ENCODE data around the gene PLPP1.
"Not testable (repeated sequence)": the region's sequence is repeated elsewhere in the genome, so short reads cannot be mapped to it uniquely, and the experiment has no call there.

The PLPP1 gene

DNA sequence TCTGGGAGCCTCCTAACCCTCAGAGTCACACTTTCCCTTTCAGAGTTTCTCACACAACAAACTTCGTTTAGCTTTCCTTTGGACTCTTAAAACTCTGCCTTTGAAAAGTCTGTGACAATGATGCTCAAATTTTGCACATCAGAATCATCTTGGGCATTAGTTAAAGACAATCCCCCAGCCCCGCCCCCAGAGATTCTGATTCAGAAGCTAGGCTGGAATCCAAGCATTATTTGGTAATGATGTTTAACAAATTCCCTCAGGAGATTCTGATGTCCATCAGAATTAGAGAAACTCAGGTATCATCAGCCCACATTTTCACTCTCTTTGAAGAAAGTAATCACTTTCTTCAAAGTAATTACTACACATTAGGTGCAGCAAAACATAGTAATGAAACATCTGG is 9.6 kb upstream of the PLPP1 start:
- no peak for DNase-seq (ENCODE audit: low read depth)

DNA sequence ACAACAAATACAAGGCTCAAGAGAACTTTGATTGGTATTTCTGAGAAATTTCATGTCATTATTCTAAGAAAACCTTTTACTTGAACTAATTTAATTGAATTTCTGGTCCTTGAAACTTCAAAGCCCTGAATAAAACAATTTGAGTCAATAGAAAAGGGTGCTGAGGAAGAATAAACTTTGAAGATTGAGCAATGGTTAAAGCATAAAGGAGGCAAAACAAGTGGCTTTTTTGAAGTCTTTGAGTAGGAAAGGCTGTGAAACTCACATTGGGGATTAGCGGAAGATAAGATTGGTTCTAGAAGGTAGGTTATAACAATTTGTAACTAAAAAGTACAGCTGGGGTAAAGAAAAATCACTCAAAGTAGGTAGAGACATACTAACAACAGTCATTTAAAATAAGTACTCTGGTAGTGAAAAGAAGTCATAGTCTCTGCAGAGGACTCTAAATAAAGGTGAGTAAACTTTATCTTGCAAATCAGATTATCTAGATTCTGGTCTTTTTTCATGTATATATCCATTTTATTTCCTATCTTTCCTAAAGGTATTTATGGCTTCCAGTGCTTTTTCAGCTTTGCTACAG is 6.4 kb upstream of the PLPP1 start:
- DNase-seq (ENCODE audit: low read depth): no peak

DNA sequence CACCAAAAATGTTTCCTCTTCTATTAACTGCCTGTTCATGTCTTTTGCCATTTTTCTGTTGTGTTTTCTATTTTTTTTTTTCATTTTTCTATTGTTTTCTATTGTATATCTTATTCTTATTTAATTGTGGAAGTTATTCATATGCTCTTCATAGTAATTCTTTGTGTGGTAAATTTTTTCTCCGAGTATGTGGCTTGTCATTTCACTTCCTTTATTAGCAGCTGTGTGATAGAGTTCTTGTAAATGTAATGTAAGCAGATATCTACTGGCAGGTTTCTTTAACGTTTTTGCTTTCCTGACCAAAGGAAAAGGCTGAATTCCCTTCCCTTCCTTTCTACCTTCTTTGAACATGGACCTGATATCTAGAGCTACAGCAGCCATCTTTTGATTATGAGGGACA is 5.8 kb upstream of the PLPP1 start:
- DNase-seq (ENCODE audit: low read depth): no peak

DNA sequence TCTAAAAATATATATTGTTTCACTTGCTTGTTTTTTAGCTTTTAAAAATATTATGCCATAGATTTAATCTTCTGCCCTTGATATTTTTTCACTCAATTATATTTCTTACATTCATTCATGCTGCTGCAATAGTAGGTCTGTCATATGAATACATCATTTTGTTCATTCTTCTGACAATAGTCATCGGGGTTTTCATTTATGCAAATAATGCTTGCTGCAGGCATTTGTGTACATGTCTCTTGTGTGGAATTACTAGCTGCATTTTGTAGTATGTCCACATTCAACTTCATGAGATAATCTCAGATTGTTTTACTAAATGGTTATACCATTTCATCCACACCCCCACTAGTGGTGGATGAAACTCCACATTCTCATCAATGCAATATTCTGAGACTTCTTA is 5.3 kb upstream of the PLPP1 start:
- DNase-seq (ENCODE audit: low read depth): no peak

DNA sequence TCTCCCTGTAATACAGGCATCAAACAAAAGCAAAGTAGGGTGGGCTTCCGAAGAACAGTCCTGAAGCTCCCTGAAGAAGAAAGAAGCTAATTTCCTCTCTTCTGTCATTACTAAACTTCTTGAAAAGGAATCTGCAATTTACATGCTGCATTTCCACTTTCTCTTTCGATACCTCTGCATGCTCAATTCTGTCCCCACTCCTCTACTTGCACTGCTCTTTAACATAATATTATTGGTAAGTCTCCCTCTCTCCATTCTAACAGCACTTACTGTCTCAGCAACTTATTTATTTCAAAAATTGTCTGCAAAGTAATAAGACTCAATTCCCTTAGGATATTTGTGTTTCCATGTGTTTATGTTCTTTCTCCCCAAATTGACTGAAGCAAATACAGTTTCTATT is 3.9 kb upstream of the PLPP1 start:
- DNase-seq (ENCODE audit: low read depth): no peak

DNA sequence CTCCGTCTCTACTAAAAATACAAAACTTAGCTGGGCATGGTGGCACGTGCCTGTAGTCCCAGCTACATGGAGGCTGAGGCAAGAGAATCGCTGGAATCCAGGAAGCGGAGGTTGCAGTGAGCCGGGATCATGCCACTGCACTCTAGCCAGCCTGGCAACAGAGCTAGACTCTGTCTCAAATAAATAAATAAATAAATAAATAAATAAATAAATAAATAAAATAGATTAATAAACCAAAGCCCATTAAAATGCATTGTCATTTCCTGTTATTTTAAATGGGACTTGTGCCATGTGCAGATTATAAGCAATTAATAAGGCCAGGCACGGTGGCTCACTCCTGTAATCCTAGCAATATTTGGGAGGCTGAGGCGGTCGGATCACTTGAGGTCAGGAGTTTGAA is 2.6 kb upstream of the PLPP1 start:
- DNase-seq (ENCODE audit: low read depth): not testable (repeated sequence)

DNA sequence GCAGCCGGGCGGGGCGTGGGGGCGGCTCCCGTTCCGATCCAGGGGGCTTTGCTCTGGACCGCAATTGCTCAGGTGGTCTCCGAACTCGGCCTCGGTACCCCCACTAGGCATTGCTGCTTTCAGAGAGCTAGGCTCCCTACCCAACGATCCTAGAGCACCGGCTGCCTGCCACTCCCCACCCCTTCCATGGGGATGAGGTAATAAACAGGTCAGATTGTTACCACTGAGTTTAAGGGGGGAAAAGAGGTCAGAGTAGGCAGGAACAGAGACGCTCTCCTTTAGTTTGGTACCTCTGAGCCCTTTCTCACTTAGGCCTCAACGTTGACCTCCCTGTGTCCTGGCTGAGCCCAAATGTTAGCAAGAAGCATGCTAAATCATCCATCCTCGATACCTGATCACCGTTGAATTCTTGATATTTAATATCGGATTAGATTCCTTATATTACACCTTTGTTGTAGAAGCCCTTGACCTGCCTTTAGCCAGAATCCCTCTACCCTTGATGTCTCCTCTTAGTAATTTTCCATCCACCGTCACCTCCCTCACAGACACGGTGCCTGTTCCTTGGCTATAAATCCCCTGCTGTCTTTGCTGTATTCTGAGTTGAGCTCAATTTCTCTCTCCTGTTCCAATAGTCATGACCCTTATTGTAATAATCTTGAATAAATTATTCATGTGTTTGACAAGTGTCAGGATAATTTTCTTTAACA is 588 bp upstream of the PLPP1 start:
- no peak for DNase-seq (ENCODE audit: low read depth)

DNA sequence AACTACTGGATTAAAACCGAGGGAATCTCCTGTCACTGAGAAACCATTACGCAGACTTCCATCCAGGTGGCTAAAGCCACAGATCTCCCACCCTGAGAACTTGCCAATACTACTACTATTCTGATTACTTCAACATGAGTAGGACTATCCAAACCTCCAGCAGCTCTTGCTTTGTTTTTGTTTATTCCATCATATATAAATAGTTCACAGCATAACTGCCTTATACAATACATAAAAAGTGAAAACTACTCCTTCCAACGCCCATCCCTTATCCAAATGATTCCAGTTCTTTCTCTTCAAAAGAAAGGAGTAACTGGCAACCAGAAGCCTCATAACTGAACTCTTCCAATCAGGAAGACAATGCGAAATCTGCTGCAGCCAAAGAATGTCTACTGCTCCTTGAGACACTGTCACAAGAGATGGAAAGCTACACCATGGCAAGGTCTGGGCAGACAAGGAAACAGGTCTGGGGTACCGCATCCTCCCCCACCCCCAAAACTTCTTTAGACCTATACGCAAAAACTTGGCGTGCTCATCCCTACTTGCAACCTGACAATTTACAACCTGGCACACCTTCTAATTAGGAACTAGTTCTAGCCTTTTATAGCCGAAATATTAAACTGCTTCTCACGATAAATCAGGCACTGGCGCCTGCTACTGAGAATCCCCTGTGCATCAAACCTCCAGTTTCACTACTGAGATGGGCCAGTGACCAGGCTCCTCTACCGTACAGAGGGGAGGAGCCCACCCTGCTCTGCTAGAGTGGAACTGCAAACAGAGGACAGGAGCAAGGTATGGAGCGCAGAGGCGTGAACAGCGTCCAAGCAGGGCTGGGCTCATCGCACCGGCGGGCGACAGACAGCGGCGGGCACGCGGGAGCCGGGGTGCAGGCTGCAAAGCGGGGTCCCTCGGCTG is 986 bp downstream of the PLPP1 start:
- no peak for DNase-seq (ENCODE audit: low read depth)

DNA sequence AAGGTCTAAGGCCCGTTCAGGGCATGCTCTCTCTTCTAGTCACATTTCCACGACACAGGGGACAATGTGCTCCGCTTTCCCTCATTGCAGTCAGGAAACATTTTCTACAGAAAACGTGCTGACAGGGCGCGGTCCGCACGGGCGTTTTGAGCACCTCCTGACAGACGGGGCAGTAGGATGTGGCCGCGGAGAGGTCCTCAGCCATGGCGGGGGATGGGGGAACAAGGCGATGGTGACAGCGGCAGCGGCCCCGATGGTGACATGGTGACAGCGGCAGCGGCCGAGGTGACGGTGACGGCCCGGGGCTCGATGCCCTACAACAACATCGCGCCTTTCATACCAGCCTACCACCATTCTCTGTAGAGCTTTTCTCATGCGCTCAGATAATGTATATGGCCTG is 4.1 kb downstream of the PLPP1 start:
- no peak for DNase-seq (ENCODE audit: low read depth)

DNA sequence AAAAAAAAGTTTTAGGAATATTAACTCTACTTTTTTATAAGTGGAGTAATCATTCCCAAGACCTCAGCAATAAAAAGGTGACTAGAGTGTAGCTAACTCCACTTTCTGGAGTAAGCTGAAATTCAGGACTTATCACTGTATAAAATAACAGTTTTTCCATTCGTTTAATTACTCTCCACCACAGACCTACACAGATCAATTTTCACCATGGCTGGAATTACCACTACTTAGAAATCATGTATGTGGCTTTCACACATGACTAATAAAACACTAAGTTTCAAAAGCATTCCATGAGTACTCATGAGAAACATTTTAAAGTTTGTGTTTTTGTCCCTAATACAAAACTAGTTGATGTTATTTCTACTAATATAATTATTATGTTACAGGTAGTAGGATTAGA is 9.9 kb downstream of the PLPP1 start:
- DNase-seq (ENCODE audit: low read depth): no peak

DNA sequence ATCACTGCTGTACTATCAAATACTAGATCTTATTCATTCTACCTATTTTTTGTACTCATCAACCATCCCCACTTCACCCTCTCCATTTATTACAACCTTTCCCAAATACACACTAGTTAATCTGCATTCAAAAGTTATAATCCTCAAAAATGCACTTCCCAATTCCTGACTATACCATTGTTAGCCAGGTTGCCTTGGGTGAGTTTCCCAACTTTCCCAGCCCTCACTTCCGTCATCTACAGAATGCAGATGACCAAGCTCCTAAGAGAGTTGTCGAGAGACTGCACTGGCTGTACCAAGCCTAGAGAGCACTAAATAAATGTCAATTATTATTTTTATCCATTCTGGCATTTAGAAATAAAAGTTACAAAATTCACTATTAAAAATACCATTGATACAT is 11.5 kb downstream of the PLPP1 start:
- no peak for DNase-seq (ENCODE audit: low read depth)

DNA sequence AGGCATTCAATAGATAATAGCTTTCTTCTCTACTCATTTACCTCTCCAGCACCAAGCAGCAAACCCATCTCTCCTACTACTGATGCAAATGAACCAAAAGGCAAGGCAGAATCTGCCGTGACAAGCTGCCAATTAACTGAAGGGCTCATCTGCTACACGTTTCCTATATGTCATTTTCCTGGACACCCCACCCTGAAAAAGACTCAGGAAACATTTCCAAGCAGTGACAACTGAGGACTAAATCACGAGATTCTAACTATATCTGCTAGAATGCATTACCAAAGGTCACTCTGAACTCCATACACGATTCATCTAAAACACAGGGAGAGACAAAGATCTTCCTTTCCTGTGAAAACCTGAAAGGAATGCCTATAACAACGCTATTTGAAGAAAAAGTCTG is 12.9 kb downstream of the PLPP1 start:
- DNase-seq (ENCODE audit: low read depth): no peak

DNA sequence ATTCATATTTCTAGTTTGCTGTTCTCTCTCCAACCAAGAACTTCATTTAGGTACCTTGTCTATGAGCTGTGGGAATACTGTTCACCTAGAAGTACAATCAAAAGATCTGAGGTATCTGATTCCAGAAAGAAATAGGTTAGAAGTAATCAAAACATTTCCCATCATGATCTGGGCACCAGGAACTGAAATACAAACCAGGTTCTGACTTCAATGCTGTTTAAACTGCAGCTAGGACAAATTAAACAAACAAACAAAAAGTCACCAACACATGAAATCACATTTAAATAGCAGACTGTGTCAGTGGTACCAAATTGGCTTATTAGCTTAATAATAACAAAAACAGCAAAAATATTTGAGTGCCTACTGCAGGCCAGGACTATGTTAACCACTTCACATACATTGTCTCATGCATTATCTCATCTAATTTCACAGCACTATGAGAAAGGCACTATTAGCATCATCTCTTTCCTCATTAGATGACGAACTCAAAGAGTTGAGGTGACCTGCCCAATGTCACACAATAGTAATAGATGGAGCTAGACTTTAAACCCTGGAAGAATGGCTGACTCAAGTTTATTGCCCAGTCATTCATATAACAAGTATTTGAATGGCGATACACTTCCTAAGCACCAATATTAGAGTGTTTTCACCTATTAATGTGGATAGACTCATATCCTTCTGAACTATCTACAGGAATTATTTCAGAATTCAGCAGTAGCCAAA is 14.5 kb downstream of the PLPP1 start:
- no peak for DNase-seq (ENCODE audit: low read depth)

DNA sequence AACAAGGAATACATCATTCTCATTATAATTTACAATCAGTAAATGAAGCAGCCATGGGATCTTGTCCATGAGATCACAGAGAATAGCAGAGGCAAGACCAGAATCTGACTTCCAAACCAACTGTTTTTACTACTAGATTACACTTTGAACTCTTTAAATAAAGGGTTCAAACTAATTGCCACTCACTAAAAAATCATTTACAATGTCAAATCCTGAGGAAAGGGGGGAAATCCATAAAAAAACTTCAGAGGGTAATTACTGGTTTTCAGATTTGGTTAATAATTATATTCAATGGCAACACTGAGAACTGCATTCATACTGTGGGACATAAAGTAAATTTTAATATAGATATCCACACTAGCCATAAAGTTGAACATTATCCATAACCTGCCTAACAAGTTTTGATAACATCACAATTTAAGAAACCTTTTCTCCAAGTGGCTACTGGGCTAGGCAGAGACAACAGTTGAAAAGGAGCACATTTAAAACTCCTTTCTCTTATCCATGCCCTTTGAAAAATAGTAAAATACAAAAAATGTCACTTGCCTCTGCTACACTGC is 15.9 kb downstream of the PLPP1 start:
- no peak for DNase-seq (ENCODE audit: low read depth)

DNA sequence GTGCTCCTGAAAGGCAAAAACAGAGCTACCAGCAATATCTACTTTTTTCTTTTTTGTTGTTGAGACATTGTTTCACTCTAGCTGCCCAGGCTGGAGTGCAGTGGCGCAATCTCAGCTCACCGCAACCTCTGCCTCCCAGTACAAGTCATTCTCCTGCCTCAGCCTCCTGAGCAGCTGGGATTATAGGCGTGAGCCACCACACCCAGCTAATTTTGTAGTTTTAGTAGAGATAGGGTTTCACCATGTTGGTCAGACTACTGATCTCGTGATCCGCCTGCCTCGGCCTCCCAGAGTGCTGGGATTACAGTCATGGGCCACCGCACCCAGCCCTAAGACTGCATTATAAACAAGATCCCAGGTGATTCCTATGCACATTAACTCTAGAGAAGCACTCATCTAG is 17.0 kb downstream of the PLPP1 start:
- DNase-seq (ENCODE audit: low read depth): no peak

DNA sequence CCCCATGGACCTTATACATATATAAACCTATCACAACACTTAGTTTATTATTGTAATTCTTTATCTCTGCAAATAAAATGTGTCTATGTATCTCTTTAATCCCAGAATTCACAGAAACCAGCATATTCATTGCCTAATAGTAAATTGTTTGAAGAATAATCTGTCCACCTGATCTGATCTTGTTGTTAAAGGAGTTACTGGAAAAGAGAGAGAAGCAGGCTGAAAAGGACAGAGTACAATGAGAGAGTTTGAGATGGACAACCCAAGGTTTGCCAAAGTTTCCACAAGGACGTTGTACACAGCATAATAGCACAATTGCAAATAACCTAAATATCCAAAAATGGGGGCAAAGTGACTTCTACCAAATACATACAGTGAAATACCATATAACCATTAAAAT is 23.8 kb downstream of the PLPP1 start:
- DNase-seq (ENCODE audit: low read depth): no peak

DNA sequence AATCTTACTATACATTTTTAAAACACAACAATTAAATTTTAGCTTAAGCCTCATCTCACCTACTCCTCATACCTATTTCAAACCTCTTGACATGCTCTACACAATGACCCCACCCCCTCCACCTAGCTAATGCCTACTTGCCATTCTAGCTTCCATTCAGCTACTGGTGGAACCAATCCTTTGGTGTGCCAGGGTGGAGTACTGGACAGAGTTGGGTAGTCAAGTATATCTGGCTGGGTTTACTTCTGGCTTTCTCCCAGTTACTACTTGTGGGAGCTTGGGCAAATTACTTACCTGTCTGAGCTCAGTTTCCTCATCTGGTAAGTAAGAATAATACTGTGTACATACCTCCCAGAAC is 24.3 kb downstream of the PLPP1 start:
- DNase-seq (ENCODE audit: low read depth): no peak

DNA sequence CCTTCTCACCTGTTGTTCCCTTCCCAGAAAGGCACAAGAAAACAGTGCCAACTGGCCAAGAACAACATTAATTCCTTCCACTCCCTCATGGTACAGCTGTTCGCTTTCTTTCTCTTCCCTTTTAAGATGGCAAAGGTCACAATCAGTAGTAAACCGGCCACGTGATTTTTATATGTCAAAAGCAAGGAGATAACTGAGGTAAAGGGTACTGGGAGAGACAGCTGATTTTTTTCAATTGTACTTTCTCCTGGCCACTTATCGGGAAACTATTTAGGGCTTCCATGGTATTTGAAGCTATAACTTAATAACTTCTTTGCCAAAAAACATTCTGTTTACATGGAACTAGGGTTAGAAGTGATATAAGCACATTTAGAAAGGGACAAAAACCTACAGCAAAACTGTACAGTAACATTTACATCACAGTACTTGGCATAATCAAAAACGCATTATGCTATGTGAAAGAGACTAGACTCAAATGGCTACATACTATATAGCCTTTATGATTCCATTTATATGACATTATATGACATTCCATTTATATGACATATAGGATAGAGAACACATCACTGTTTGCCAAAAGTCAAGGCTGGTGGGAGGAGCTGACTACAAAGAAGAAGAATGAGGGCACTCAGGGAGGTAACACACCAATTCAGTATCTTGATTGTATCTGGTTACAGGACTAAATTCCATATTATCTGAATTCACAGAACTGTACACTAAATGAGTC is 24.8 kb downstream of the PLPP1 start:
- no peak for DNase-seq (ENCODE audit: low read depth)

DNA sequence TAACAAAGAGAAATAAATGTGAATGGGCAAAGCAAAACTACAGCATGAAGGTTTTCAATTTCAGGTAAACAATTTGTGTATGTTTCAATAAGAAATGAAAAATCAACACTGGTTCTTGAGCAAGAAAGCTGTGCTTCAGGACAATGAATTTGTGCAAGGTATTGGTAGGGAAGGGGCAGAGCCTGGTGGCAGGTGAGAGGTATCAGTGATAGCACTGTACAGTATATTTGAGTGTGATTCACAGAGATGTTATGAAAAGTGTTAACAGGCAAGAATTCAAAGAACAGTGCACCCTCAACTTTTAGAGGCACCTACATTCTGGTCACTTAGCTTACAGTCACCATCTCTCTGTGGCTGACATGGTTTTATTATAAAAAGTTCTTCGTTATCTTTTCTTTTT is 25.7 kb downstream of the PLPP1 start:
- no peak for DNase-seq (ENCODE audit: low read depth)

DNA sequence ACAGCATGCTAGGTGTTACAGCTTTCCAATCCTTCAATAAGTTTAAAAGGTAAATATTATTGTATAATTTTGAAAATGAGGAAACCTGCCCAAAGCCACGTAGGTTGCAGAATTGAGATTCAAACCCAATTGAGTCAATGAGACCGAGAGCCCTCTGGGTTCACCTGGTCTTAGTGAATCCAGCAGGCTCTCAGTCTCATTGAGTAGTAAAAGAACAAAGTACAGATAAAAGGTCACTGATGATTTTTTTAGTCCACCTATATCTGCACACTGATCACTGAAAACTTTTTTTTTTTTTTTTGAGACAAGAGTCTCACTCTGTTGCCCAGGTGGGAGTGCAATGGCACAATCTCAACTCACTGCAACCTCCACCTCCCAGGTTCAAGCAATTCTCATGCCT is 27.2 kb downstream of the PLPP1 start:
- DNase-seq (ENCODE audit: low read depth): no peak

DNA sequence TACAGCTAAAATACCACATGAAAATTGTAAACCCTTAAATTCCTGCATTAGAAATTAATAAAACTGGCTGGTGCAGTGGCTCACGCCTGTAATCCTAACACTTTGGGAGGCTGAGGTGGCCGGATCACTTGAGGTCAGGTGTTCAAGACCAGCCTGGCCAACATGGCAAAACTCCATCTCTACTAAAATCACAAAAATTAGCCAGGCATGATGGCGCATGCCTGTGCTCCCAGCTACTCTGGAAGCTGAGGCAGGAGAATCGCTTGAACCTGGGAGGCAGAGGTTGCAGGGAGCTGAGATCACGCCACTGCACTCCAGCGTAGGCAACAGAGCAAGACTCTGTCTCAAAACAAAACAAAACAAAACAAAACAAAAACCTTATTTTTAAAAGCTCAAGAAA is 29.1 kb downstream of the PLPP1 start:
- DNase-seq (ENCODE audit: low read depth): not testable (repeated sequence)

DNA sequence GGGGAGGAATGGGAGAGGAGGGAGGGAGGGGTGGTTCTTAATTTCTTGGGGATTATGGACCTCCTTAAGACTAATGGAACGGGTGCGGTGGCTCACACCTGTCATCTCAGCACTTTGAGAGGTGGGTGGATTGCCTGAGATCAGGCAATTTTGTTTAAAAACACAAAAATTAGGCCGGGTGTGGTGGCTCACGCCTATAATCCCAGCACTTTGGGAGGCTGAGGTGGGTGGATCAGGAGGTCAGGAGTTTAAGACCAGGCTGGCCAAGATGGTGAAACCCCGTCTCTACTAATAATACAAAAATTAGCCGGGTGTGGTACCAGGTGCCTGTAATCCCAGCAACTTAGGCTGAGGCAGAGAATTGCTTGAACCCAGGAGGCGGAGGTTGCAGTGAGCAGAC is 30.8 kb downstream of the PLPP1 start:
- not testable (repeated sequence) for DNase-seq (ENCODE audit: low read depth)

Measured in GM04504 (cell line).